HL-60/S4 treated with phorbol 12-myristate 13-acetate at 8.2 ng/mL for 4 days and 3 days (cell line): ENCODE results near the gene TCF21.
"Not testable (repeated sequence)": the region's sequence is repeated elsewhere in the genome, so short reads cannot be mapped to it uniquely, and the experiment has no call there.

ENCODE experiments used
- in situ Hi-C: fragments of 300-500 bp; cut with MboI; formaldehyde crosslinking; loops from 2 replicates; pipeline ENCODE4 v1.15.0; 2022; ENCODE audit warnings: low sequenced_read_pairs

The TCF21 gene

DNA sequence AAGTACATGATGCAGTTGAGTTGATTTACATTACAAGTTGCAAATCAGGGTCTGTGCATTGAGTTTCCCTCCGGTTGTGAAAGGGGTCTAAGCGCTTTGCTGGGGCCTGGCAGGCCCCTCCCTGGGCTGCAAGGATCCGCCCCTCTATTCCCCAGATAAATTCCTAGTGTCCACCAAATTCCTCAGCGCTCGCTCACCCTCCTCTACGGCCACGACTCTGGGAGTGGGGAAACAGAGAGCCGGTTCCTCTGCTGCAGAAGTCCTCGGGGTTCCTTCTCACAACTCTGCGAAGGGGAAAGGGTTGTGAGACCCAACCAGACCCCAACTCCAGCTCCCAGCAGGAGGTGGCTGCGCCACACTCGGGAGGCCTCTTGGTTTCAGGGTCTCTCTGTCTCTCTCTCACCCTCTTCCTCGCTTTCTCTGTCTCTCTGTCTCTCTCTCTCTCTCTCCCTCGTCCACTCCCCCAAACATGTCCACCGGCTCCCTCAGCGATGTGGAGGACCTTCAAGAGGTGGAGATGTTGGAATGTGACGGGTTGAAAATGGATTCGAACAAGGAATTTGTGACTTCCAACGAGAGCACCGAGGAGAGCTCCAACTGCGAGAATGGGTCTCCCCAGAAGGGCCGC is at the start of gene TCF21:
Gene TCF21 (plus strand): TSS at position 185 of the 628 bp plus-strand sequence. CDS start 285 bp downstream, at position 470.
- in situ Hi-C loops: no loop called here

DNA sequence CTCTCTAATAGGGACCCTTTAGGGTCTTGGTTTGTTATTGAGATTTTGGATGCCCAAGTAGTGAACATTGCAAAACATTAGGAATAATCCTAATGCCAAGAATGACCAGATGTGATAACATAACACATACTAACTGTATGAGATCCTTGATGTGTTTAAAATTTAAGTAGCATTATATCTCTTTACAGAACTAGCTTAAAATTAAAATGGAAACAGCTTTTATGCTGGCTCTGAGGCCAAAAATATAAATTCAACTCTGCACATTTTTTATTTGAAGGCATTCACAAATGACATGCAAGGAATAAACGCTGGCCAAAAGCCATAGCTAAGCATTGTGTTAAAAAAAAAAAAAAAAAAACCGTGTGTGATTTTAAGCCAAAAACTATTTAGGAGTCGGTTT is 47.7 kb upstream of the TCF21 start:
- in situ Hi-C loops: no loop called here

DNA sequence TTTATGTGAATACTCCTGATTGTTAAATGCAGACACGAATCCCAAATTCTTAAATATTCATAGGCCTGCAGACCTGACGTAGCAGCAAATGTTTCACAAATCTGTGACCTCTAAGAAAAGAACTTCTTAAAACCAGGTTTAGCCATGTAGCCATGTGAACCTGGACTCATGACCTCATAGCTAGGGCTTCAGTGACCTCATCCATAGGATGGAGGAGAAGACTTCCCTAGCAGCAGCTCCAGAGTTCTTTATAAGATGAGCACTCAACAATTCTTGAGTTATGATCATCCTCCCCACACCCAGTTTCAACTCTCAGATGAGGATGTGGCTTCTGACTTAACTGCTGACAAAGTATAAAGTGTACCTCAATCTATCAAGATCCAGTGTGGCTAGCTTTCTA is 45.8 kb upstream of the TCF21 start:
- in situ Hi-C loops: no loop called here

DNA sequence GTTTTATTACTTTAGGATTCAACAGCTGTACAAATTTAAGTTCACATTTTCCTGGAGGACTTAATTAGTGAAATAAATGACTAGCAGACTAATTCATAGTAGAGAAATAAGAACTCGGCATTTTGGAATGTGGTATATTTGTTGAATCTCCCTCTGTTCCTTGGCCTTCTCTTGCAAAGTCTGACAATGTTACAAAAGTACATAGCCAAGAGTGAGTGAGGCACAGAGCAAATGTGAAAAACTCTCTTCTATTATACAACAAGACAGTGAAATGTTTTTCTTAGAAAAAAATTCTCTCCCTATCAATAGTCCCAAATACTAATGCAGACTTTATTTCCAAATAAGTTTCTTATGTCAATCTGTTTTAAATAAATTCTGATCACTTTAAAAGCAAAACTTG is 44.2 kb upstream of the TCF21 start:
- in situ Hi-C loops: no loop called here

DNA sequence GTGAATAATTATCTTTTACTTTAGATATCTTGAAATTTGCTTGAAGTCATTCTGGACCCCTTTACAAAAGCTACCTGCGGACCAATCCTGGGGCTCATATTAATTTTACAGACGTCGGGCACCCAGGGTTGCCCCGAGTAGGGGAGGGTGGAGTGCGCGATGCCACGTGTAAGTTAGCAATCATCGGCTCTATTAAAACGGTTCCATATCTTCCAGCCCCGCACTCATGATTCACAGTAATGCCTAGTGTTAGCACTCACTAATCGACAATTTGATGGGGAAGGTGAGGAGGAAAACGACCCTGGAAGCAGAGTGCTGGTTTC is 34.9 kb upstream of the TCF21 start:
- in situ Hi-C loops: no loop called here

DNA sequence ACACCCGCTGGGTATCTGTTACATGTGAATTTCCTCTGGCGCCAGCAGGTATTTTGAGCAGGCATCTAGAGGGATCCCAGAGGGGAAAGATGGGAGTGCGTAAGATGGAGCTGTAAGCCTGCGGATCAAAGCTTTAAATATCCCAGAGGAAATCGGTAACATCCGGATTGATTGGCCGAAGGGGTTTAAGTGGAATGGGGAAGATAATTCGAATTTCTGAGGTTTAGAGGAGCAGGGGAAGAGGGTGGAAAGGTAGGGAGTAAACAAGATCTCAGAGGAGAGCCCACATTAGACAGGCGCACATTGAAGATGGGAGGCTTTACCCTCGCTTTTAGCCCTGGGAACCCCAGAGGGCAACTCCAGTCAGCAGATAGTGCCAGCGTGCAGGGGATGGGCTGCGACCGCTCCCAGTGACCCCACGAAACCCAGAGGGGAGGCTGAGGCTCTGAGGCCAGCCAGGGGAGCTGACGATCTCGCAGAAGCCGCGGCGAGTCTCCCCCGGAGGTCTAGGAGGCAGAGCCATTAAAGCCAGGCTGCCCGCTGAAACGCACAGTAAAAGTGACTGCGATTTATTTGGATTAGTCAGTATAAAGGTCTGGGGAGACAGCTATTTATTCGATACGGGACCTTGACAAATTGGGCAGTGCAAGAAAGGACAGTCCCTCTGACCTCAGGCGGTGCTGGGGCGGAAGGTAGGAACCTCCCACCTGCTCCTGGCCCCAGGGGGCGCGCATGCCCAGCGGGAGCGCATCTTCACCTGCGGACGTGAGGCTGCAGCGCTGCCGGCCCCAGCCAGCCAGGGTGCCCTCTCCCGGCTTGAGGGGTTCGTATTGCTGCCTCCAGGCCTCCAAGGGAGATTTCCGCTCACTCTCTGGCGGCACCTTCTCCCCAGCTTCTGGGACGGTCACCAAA is 34.3 kb upstream of the TCF21 start:
- in situ Hi-C loops: no loop called here

DNA sequence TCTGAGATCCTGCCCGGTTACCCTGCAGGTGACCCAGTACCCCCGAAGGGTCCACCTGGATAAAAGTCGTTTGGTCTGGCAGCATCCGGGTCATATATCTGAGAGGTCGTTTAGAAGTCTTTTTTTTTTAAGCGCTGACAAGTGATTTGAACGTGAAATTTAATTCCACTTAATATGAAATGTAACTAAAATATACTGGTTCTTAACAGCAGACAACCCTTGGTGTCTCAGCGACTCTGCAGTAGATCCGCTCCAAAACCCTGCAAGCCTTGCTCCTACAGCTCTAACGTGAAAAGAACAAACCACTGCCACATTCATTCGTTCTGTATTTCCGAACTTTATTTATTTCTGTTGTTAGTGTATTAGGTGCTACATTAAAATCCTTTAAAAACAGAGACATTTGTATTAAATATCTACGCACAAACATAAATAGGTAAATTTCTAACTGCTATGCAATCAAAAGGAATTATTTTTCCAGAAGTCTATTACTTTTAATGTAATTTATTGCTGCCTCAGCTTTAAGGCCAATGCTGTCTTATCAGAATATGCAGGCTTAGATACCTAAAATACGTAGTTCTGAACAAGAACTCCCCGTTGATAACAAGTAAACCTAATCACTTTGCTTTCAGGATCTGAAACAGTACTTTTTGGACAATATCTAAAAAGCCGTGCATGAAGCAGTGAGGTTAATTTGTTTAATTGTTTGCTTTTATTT is 33.5 kb upstream of the TCF21 start:
- in situ Hi-C loops: no loop called here

DNA sequence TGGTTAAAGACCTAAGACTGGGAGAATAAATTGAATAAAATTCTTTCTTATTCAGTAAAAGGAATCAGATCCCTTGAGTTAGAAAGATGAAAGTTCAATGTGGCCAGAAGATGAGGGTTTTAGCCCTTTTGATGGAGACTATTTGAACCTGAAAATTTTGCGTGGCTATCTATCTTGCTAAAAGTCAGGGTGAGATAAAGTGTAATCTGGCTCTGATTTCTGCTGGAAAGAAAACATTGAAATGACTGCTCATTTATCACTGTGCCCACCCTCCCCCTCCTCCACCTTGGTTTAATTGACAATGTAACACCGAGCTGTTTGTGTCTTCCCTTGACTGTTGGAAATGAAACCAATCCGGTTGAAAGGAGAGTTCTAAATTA is 32.9 kb upstream of the TCF21 start:
- in situ Hi-C loops: no loop called here

DNA sequence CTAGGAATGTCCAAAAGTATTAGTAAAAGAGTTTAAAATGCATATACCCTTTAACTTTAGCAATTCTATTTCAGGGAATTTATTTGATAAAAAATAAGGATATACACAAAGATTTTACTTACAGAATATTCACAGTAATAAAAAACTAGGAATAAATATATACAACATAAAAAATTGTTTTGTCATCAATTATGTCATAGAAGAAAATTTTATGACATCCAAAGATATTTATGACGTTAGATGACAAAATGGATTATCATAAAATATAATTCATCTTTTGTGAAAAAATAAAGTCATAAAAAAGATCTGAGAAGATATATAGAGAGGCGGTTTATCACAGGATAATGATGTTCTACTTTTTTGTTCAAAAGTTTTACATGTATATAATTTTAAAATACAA is 32.0 kb upstream of the TCF21 start:
- in situ Hi-C loops: no loop called here

DNA sequence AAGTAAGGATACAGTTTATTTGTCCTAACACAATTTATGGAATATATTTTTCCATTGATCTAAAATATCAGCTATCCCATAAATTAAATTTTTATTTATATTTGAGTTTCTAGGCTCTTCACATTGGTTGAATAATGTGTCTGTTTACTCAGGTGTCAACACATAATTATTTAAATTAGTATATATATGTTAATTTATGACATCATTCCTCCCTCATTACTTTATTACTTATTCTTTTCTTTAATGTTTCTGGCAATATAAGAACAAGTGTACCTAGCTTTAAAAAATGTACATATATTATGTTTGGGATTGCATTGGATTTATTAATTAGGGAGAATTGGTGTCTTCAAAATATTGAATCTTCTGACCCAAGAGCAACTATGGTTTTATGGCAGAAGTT is 31.2 kb upstream of the TCF21 start:
- in situ Hi-C loops: no loop called here

DNA sequence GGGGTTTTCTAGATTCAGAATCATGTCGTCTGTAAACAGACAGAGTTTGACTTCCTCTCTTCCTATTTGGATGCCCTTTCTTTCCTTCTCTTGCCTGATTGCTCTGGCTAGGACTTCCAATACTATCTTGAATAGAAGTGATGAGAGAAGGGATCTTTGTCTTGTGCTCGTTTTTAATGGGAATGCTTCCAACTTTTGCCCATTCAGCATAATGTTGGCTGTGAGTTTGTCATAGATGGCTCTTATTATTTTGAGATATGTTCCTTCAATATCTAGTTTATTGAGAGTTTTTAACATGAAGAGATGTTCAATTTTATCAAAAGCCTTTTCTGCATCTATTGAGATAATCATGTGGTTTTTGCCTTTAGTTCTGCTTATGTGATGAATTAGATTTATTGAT is 27.6 kb upstream of the TCF21 start:
- in situ Hi-C loops: not testable (repeated sequence)

DNA sequence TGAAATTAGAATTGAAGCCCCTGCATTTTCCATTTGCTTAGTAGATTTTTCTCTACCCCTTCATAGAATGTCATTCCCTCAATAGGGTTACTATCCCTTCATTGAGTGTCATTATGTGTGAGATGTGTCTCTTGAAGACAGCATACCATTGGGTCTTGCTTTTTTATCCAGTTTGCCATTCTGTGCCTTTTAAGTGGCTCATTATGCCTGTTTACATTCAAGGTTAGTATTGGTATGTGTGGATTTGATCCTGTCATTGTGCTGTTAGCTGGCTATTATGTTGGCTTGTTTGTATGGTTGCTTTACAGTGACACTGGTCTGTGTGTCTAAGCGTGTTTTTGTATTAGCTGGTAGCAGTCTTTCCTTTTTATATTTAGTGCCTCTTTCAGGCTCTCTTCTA is 25.7 kb upstream of the TCF21 start:
- in situ Hi-C loops: no loop called here

DNA sequence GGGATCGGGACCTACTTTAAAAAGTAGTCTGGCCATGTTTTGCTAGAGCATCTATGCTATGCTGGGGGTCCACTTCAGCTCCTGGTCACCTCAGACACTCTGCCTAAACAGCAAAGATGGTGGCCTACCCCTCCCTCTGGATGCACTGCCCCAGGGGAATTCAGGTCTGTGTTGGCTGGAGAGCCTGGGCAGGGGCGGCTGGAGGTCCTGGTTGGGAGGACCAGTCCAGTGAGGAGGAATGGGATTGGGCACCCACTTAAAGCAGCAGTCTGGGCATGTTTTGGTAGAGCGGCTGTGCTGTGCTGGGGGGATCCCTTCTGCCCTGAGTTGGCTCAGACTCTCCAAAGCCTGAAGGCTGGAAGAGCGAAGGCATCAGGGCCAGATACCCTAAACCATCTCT is 23.2 kb upstream of the TCF21 start:
- in situ Hi-C loops: no loop called here

DNA sequence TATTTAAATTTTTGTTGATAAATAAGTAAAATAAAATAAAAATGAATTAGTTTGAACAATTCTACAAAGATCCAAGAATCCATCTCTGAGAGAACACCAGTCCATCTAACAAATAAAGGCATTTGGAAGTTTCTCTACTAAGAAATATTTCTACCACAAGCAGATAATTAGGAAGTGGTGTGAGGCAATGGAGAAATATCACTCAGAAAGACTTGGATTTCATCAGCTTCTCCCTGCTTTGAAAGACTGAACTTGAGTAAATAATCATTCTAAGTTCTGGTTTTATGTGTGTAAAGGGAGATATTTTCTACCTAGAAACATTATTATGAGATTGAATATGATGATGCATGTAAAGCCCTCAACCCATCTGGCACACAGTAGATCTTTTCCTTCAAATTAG is 17.8 kb upstream of the TCF21 start:
- in situ Hi-C loops: no loop called here

DNA sequence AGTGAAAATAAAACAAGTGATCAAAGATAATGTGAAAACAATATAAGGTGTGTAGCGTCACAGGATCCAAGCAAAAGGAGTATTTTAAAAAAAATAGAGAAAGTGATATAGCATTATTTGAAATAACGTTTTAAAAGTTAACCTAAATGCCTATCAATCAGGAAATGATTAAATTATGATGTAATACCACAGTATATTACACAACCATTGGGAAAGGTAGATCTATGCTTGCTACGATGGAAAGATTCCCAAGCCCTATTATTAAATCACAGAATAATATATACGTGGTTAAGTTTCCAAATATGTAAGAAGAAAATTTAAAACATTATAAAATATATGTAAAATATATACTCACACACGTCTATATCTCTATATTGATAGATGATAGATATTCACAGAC is 15.4 kb upstream of the TCF21 start:
- in situ Hi-C loops: no loop called here

DNA sequence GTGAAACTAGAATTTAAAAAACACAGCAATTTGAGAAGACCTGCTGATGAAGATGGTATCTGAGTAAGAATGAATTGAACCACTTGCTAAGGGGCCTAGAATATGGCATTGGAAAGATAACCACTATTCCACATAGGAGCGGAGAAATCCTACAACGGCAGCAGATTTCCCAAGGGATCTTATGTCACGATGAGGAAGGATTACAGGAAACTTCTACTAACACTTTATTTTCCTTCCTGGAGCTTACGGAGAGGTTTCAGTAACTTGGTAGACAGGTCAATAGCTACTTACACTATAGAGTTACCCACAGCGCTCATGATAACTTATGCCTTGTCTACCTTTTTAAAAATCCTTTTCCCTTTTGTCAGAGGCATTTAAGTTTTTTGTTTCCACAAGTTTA is 11.8 kb upstream of the TCF21 start:
- in situ Hi-C loops: no loop called here

DNA sequence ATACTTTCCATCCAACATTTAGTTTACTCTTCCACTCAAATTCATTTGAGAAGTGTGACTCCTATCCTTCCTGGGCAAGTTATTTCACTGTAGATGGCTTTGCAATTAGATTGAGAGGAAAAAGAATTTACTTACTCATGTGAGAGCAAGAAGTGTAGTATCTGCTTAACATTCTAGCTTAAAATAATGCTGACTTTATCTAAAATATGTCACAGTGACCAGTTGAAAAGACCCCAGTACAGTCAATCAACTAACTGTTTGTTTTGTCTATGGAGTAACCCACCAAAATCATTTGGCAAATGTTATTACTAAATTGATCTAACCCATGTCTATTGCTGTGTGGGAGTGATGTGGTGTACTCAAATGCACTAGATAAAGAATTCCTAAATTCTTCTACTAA is 8.9 kb upstream of the TCF21 start:
- in situ Hi-C loops: no loop called here

DNA sequence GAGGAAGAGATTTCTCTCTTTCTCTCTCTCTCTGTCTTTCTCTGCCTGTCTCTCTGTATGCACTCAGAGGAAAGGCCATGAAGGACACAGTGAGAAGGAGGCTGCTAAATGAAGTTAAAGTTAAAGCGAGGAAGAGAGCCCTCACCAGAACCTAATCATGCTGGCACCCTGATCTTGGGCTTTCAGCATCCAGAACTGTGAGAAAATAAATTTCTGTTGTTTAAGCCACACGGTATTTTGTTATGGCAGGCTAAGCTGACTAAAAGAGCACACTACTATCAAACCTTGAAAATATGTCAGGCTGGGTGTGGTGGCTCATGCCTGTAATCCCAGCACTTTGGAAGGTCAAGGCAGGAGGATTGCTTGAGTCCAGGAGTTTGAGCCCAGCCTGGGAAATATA is 8.0 kb upstream of the TCF21 start:
- in situ Hi-C loops: no loop called here

DNA sequence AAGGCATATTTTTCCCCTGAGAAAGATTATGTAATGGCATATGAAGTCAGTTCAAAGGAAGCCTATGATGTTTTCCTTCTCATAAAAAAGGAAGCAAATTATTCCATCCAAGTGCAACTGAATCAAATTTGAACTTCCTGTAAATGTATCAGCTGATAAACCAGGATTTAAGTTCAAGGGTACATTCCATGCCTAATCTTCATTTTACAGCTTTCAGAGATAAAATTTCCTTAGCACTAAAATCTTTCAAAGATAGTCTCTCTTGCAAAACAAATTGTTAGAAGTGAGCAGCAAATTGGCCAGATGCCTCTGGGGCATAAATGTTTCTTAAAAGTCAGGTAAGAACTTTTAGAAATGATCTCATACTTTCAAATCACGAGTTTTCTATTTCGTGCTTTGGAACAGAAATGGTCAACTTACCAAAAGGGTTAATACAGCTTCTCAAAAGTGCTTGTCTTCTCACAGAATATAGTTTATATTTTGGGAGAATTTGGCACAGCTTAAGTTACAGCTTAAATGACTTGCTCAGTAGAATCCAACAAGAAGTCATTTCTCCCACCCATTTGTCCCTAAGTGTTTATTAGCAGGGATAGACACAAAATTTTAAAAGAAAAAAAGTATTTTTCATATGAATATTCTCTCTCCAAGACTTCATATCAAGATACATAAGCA is 2.7 kb upstream of the TCF21 start:
- in situ Hi-C loops: no loop called here

DNA sequence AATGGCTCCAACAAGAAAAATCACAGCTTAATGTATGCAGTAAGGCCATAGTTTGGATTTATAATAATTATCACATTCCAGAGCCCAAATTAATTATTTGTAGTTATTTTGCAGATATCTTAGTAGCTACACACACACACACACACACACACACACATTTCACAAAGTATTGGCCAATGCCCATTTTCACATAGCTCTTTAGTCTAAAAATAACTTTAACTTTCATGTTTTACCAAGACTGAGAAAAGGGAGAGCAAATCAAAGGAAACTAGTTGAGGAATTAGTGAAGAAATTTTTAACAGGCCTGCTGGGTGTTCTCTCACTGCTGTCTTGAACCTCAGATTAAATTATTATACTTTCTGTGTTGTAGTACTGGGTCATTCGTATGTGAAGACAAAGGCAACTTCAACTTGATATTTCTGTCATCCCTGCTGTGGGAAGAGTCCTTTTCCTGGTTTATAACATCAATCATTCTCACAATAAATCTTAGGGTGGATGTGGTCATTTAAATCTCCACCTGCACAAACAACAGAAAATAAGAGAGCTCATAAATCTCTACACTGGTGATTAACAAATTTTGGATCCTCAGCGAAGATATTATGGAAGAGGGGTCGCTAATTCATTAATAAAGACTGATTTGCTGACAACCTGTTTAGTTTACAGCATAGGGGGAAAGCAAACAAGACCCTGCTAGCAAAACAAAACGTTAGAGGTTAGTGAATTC is 1.6 kb upstream of the TCF21 start:
- in situ Hi-C loops: no loop called here

DNA sequence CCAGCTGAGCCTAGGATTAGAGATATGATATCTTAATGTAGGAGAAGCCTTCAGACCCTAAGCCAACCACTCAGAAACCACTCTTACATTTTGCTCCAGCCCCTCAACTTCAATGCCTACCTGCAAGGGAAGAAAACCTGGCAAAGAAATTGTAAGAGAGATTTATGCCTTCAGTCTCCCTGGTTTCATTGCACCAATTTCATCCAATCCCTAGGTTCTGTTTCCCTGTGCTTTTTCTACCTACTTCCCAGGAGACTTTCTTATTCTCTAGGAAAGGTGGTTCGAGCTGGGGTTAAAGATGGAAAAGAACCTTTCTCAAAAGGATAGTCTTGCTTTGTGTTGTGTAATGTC is 1.1 kb upstream of the TCF21 start:
- in situ Hi-C loops: no loop called here
